ENCODE measurements around the gene PPFIA2. TPM values are rescaled to one million over a fixed set of nuclear protein-coding genes. Genes with fewer than 3 reads are reported as not detected.

PPFIA2 gene
- total RNA-seq, 4 donors from 2014 or later, result 0.11 to 0.89 (median 0.32) TPM; not detected in 1

- no peaks in the 10 kb centered on the region for H3K27me3 ChIP-seq
- H3K4me1 ChIP-seq, result no peaks in the 10 kb centered on the region
- WGBS, result 72% methylated on average over 3 of the region's 3 CpGs
Observed at GRCh38 chr12:81303935-81304334, 455.2 kb downstream of the PPFIA2 start.

GRCh38 chr12:81300454-81300853, 458.7 kb downstream of the PPFIA2 start:
- no peak for DNase-seq (ENCODE audit: low spot score in 2 of 2)

More at GRCh38 chr12:81303935-81304334, 455.2 kb downstream of the PPFIA2 start:
- H3K9me3 ChIP-seq, result no peaks in the 10 kb centered on the region
- TF ChIP-seq EP300 (IDR thresholded peaks at IDR 0.05), result no peak
- TF ChIP-seq CTCF (IDR thresholded peaks at IDR 0.05), result no peak
- no peak for TF ChIP-seq POLR2AphosphoS5 (IDR thresholded peaks at IDR 0.05)
- no peak for TF ChIP-seq POLR2A (IDR thresholded peaks at IDR 0.05)
- no peak overlapping the region for H3K27ac ChIP-seq
- no peak overlapping the region for H3K4me3 ChIP-seq
- no peaks in the 10 kb centered on the region for H3K36me3 ChIP-seq
- no peak for DNase-seq (ENCODE audit: low spot score in 2 of 2)

GRCh38 chr12:81297601-81298000, 461.5 kb downstream of the PPFIA2 start:
- H3K4me1 ChIP-seq, result no peaks in the 10 kb centered on the region
- H3K27ac ChIP-seq, result no peak overlapping the region
- no peak overlapping the region for H3K4me3 ChIP-seq
- no peak for DNase-seq (ENCODE audit: low spot score in 2 of 2)
- 67% methylated on average over 3 of the region's 3 CpGs for WGBS
- TF ChIP-seq CTCF (IDR thresholded peaks at IDR 0.05), result no peak
- TF ChIP-seq POLR2AphosphoS5 (IDR thresholded peaks at IDR 0.05), result no peak
- no peaks in the 10 kb centered on the region for H3K9me3 ChIP-seq
- H3K36me3 ChIP-seq, result no peaks in the 10 kb centered on the region
- no peaks in the 10 kb centered on the region for H3K27me3 ChIP-seq

More at GRCh38 chr12:81300454-81300853, 458.7 kb downstream of the PPFIA2 start:
- H3K4me1 ChIP-seq, result no peaks in the 10 kb centered on the region
- H3K36me3 ChIP-seq, result no peaks in the 10 kb centered on the region
- no peak overlapping the region for H3K27ac ChIP-seq
- WGBS, result 29% methylated on average over 2 of the region's 2 CpGs
- TF ChIP-seq POLR2A (IDR thresholded peaks at IDR 0.05), result no peak
- TF ChIP-seq EP300 (IDR thresholded peaks at IDR 0.05), result no peak
- TF ChIP-seq POLR2AphosphoS5 (IDR thresholded peaks at IDR 0.05), result no peak
- TF ChIP-seq CTCF (IDR thresholded peaks at IDR 0.05), result no peak
- no peaks in the 10 kb centered on the region for H3K27me3 ChIP-seq
- H3K9me3 ChIP-seq, result no peaks in the 10 kb centered on the region
- H3K4me3 ChIP-seq, result no peak overlapping the region

DNA sequence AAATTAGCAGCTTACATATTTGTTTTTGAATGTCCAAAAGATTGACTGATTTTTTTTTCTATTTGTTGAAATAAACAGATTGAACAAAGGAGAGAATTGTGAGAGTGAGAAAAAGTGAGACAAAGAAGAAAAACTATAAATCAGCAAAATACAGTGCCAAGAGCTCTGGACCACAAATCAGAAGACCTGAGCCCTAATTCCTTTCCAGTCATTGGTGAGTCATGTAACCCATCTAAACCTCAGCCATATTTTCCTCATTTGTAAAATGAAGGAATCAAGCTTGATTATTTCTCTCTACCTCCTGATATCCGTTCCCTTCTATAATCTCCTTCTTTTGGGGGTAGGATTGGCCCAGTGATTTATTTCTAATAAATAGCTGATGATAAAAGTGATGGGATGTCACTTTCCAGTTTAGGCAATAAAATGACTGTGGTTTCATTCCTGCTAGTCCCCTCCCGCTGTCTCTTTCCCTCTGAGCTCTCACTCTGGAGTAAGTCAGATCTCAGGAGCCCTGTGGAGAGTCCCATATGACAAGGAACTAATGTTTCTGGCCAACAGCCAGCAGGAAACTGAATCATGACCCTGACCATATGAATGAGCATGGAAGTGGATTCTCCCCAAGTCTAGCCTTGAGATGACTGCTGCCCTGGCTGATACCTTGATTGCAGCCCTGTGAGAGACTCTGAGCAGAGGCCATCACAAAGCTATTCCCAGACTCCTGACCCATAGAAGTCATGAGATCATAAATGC, 462.4 kb downstream of the PPFIA2 start:
- TF ChIP-seq CTCF (IDR thresholded peaks at IDR 0.05), result no peak
- TF ChIP-seq POLR2A (IDR thresholded peaks at IDR 0.05), result no peak
- TF ChIP-seq POLR2AphosphoS5 (IDR thresholded peaks at IDR 0.05), result no peak
- no peak for TF ChIP-seq EP300 (IDR thresholded peaks at IDR 0.05)
- no peaks in the 10 kb centered on the region for H3K36me3 ChIP-seq
- DNase-seq (ENCODE audit: low spot score in 2 of 2), result no peak

DNA sequence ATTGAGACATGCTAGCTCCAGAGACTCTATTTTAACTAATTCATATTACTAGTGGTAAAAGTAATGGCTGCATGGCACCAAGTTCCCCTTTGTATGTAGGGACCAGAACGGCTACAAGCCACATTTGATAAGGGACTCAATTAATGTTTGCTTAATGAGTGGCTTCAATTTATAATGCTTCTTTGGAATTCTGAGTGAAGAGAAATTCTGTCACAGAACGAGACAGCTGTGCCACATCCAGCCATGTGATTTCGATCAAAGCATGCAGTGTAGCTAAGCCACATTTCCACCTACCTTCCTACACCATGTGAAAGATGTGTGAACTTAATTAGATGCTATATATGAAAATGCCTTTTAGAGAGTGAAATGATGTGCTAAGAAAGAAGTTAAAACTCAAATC, 463.9 kb downstream of the PPFIA2 start:
- TF ChIP-seq EP300 (IDR thresholded peaks at IDR 0.05), result no peak
- TF ChIP-seq CTCF (IDR thresholded peaks at IDR 0.05), result no peak
- TF ChIP-seq POLR2A (IDR thresholded peaks at IDR 0.05), result no peak
- no peak for TF ChIP-seq POLR2AphosphoS5 (IDR thresholded peaks at IDR 0.05)
- WGBS, result 80% methylated on average over 3 of the region's 3 CpGs
- no peaks in the 10 kb centered on the region for H3K27me3 ChIP-seq
- H3K9me3 ChIP-seq, result no peaks in the 10 kb centered on the region
- no peak for DNase-seq (ENCODE audit: low spot score in 2 of 2)
- no peak overlapping the region for H3K4me3 ChIP-seq
- no peaks in the 10 kb centered on the region for H3K4me1 ChIP-seq
- H3K27ac ChIP-seq, result no peak overlapping the region
- H3K36me3 ChIP-seq, result no peaks in the 10 kb centered on the region

More for the DNA sequence above, 462.4 kb downstream of the PPFIA2 start:
- H3K27ac ChIP-seq, result no peak overlapping the region
- no peak overlapping the region for H3K4me3 ChIP-seq
- no peaks in the 10 kb centered on the region for H3K27me3 ChIP-seq
- H3K4me1 ChIP-seq, result no peaks in the 10 kb centered on the region
- no peaks in the 10 kb centered on the region for H3K9me3 ChIP-seq
- WGBS, result 60% methylated on average over 2 of the region's 2 CpGs

All from suprapubic skin (tissue), 4 donors.